GM18526 (cell line): ENCODE data around the gene FASN.

Experiments
- POLR2A ChIP-seq: IDR thresholded peaks from 3 replicates; pipeline ENCODE4 v1.6.1; 2011; ENCODE audit not compliant: insufficient read length; ENCODE audit errors: extremely low read depth

The FASN gene

GRCh38 chr17:82039695-82040299 lies 58.2 kb downstream of the FASN start:
- TF ChIP-seq POLR2A, result no peak

GRCh38 chr17:82037889-82038195 lies 60.2 kb downstream of the FASN start:
- no peak for TF ChIP-seq POLR2A

GRCh38 chr17:82037092-82037888 lies 60.7 kb downstream of the FASN start, which contains the start of gene DCXR:
DCXR (minus strand) TSS chr17:82037697; CDS start chr17:82037682, 15 bp downstream.
- TF ChIP-seq POLR2A, result peak; percentile 96

GRCh38 chr17:82036634-82037091 lies 61.4 kb downstream of the FASN start:
- no peak for TF ChIP-seq POLR2A

DNA sequence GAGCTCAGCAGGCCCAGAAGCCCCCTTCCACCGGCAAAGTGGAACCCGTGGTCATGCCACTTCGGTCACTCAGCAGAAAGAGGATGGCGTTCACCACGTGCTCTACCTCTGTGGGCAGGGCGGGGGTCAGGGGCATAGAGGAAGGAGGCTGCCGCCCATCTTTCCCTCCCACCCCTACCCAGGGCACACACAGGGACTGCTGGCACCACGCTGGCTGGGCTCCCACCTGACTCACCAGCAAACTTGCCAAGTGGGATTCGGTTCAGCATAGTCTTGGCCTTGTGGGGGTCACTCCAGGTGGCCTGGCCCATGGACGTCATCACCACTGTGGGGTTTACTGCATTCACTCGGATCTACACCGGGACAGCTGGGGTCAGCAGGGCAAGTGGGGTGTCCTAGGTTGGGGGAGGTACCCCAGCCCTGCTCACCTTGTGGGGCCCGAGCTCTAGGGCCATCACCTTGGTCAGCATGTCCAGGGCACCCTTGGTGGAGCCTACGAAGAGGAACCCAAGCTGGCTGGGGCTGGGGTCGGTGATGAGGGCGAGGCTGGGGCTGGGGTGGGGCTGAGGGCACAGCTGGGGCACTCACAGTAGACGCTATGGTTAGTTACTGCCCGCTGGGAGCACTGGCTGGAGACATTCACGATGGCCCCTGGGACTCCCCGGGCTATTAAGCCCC lies 61.9 kb downstream of the FASN start:
- no peak for TF ChIP-seq POLR2A

GRCh38 chr17:82035488-82035887 lies 62.5 kb downstream of the FASN start:
- no peak for TF ChIP-seq POLR2A

GRCh38 chr17:82034371-82035011 lies 63.5 kb downstream of the FASN start:
- no peak for TF ChIP-seq POLR2A

DNA sequence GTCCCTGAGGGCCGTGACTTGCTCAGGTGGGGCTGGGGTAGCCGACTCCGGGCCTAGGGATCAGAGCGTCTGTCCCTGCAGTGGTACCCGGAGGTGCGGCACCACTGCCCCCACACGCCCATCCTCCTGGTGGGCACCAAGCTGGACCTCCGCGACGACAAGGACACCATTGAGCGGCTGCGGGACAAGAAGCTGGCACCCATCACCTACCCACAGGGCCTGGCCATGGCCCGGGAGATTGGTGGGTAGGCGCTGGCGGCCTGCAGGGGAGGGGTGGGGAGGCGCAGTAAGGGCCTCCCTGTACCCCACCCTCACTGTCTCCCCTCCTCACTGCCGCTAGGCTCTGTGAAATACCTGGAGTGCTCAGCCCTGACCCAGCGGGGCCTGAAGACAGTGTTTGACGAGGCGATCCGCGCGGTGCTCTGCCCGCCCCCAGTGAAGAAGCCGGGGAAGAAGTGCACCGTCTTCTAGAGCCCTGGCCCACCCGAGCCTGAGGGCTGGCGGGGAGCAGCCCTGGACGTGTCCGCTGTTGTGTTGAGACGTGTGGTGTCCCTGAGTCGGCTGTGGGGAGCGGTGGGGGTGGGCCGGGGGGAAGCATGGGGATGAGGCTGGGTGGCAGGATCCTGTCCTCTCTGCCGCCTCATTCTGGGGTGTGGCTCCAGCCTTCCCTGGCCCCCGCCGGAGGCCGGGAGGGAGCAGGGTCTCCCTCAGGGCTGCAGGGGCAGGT lies 64.5 kb downstream of the FASN start:
- TF ChIP-seq POLR2A, result no peak

GRCh38 chr17:82031885-82032627 lies 66.0 kb downstream of the FASN start:
- TF ChIP-seq POLR2A, result no peak

- no peak for TF ChIP-seq POLR2A
Measured at GRCh38 chr17:82031303-82031884, 66.6 kb downstream of the FASN start, which contains the start of gene RAC3. RAC3 (plus strand) TSS chr17:82031678; CDS start chr17:82031762, 84 bp downstream.

GRCh38 chr17:82030470-82031302 lies 67.3 kb downstream of the FASN start:
- no peak for TF ChIP-seq POLR2A

DNA sequence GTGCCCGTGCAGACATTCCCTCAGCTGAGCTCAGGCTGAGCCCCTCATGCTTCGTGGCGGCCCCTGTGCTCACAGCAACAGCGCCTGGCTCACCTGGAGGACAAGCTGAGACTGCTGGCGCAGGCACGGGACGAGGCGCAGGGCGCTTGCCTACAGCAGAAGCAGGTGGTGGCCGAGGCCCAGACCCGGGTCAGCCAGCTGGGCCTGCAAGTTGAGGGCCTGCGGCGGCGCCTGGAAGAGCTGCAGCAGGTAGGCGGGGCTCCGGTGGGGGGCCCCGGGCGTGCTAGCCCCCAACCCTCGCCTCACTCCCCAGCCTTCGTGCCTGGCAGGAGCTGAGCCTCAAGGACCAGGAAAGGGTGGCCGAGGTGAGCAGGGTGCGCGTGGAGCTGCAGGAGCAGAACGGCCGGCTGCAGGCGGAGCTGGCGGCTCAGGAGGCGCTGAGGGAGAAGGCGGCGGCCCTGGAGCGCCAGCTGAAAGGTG lies 68.0 kb downstream of the FASN start:
- TF ChIP-seq POLR2A, result no peak

GRCh38 chr17:82029391-82029790 lies 68.6 kb downstream of the FASN start:
- no peak for TF ChIP-seq POLR2A
